Measurements from ENCODE around the gene RIN1. TPM values are rescaled to one million over a fixed set of nuclear protein-coding genes. Genes with fewer than 3 reads are reported as not detected.
"Not testable (repeated sequence)": the region's sequence is repeated elsewhere in the genome, so short reads cannot be mapped to it uniquely, and the experiment has no call there.

RIN1 gene
- total RNA-seq, 2 experiments from 2014 or later, result 1.1 to 1.6 TPM

- CTCF ChIA-PET, result interaction anchor here (0.6 to 3.5 kb wide), 34 partner anchors 9 to 257 kb away, joined by 3 to 18 read pairs (median 4); partner anchors contain the start of genes BRMS1, CTSF, RIN1 and YIF1A
- Mint-ChIP-seq H3K4me3 (peak overlapping the region; percentile 87), H3K9me3 (no peaks in the 10 kb centered on the region), H3K36me3 (ENCODE audit: low read depth) (no peaks in the 10 kb centered on the region), H3K27me3 (peaks cover 3% of the 10 kb centered on the region), H3K4me1 (peaks cover 35% of the 10 kb centered on the region), H3K27ac (peak overlapping the region; percentile 99)
- POLR2A ChIA-PET, result no interaction called here
- no peak for DNase-seq
Observed at GRCh38 chr11:66311470-66311964, 24.7 kb downstream of the RIN1 start.

GRCh38 chr11:66310803-66311440, 25.3 kb downstream of the RIN1 start:
- H3K4me1 Mint-ChIP-seq, result peaks cover 31% of the 10 kb centered on the region
- H3K27ac Mint-ChIP-seq; DNase-seq; H3K9me3 Mint-ChIP-seq; H3K4me3 Mint-ChIP-seq; H3K27me3 Mint-ChIP-seq; POLR2A ChIA-PET; H3K36me3 Mint-ChIP-seq (ENCODE audit: low read depth): not testable (repeated sequence)
- CTCF ChIA-PET, result interaction anchor here (0.6 to 3.5 kb wide), 33 partner anchors 9 to 257 kb away, joined by 3 to 18 read pairs (median 4); partner anchors contain the start of genes BRMS1, CTSF, RIN1 and YIF1A

- Mint-ChIP-seq H3K27me3 (peaks cover 3% of the 10 kb centered on the region), H3K27ac (no peak overlapping the region), H3K36me3 (ENCODE audit: low read depth) (no peaks in the 10 kb centered on the region), H3K9me3 (no peaks in the 10 kb centered on the region), H3K4me1 (peaks cover 25% of the 10 kb centered on the region), H3K4me3 (no peak overlapping the region)
- DNase-seq, result no peak
- ChIA-PET POLR2A (no interaction called here), CTCF (interaction anchor here (2.6 to 3.5 kb wide), 2 partner anchors 80 to 88 kb away, joined by 7 to 18 read pairs; no protein-coding TSS in a partner anchor)
Observed at GRCh38 chr11:66310324-66310723, 25.9 kb downstream of the RIN1 start.

GRCh38 chr11:66309475-66309874, 26.8 kb downstream of the RIN1 start:
- ChIA-PET CTCF (interaction anchor here (0.7 to 3.5 kb wide), 3 partner anchors 13 to 80 kb away, joined by 3 to 18 read pairs (median 3); no protein-coding TSS in a partner anchor), POLR2A (no interaction called here)
- peaks cover 19% of the 10 kb centered on the region for H3K4me1 Mint-ChIP-seq
- H3K27ac Mint-ChIP-seq, result no peak overlapping the region
- no peaks in the 10 kb centered on the region for H3K9me3 Mint-ChIP-seq
- H3K4me3 Mint-ChIP-seq, result no peak overlapping the region
- peaks cover 3% of the 10 kb centered on the region for H3K27me3 Mint-ChIP-seq
- no peak for DNase-seq
- no peaks in the 10 kb centered on the region for H3K36me3 Mint-ChIP-seq (ENCODE audit: low read depth)

- Mint-ChIP-seq H3K36me3 (ENCODE audit: low read depth) (no peaks in the 10 kb centered on the region), H3K27ac (no peak overlapping the region), H3K27me3 (peaks cover 2% of the 10 kb centered on the region), H3K9me3 (no peaks in the 10 kb centered on the region), H3K4me1 (no peaks in the 10 kb centered on the region), H3K4me3 (no peak overlapping the region)
- ChIA-PET POLR2A (no interaction called here), CTCF (interaction anchor here (1.6 kb wide), 1 partner anchor 10 kb away, joined by 12 read pairs; no protein-coding TSS in a partner anchor)
- DNase-seq, result no peak
Observed at GRCh38 chr11:66302656-66303055, 33.6 kb downstream of the RIN1 start.

- Mint-ChIP-seq H3K27ac (no peak overlapping the region), H3K4me3 (no peak overlapping the region), H3K36me3 (ENCODE audit: low read depth) (no peaks in the 10 kb centered on the region), H3K27me3 (no peaks in the 10 kb centered on the region), H3K4me1 (no peaks in the 10 kb centered on the region), H3K9me3 (no peaks in the 10 kb centered on the region)
- POLR2A ChIA-PET, result interaction anchor here (0.6 kb wide), 1 partner anchor 121 kb away, joined by 3 read pairs; no protein-coding TSS in a partner anchor
- DNase-seq, result no peak
- CTCF ChIA-PET, result interaction anchor here (0.5 to 2.0 kb wide), 2 partner anchors 13 to 523 kb away, joined by 5 to 9 read pairs; no protein-coding TSS in a partner anchor
Observed at GRCh38 chr11:66299186-66299585, 37.0 kb downstream of the RIN1 start.

- Mint-ChIP-seq H3K27ac (no peak overlapping the region), H3K27me3 (peaks cover 8% of the 10 kb centered on the region), H3K36me3 (ENCODE audit: low read depth) (no peaks in the 10 kb centered on the region), H3K4me3 (no peak overlapping the region), H3K4me1 (peaks cover 4% of the 10 kb centered on the region), H3K9me3 (no peaks in the 10 kb centered on the region)
- no peak for DNase-seq
- POLR2A ChIA-PET, result no interaction called here
- CTCF ChIA-PET, result interaction anchor here (0.6 to 2.0 kb wide), 5 partner anchors 9 to 248 kb away, joined by 3 to 9 read pairs (median 4); partner anchors contain the start of genes YIF1A and ZDHHC24
Observed at GRCh38 chr11:66297610-66298009, 38.6 kb downstream of the RIN1 start.

- Mint-ChIP-seq H3K27me3 (peaks cover 25% of the 10 kb centered on the region), H3K9me3 (no peaks in the 10 kb centered on the region), H3K4me1 (peaks cover 16% of the 10 kb centered on the region), H3K27ac (no peak overlapping the region), H3K4me3 (no peak overlapping the region), H3K36me3 (ENCODE audit: low read depth) (no peaks in the 10 kb centered on the region)
- CTCF ChIA-PET, result interaction anchor here (1.1 to 1.5 kb wide), 3 partner anchors 12 to 73 kb away, joined by 3 read pairs; no protein-coding TSS in a partner anchor
- no peak for DNase-seq
- POLR2A ChIA-PET, result no interaction called here
Observed at GRCh38 chr11:66294626-66295620, 41.3 kb downstream of the RIN1 start.

GRCh38 chr11:66293777-66294625, 42.2 kb downstream of the RIN1 start:
- no peaks in the 10 kb centered on the region for H3K36me3 Mint-ChIP-seq (ENCODE audit: low read depth)
- DNase-seq, result no peak
- POLR2A ChIA-PET, result no interaction called here
- peaks cover 25% of the 10 kb centered on the region for H3K27me3 Mint-ChIP-seq
- H3K4me1 Mint-ChIP-seq, result peaks cover 25% of the 10 kb centered on the region
- CTCF ChIA-PET, result interaction anchor here (0.7 to 1.1 kb wide), 2 partner anchors 10 to 72 kb away, joined by 3 to 5 read pairs; no protein-coding TSS in a partner anchor
- no peak overlapping the region for H3K27ac Mint-ChIP-seq
- H3K4me3 Mint-ChIP-seq, result no peak overlapping the region
- no peaks in the 10 kb centered on the region for H3K9me3 Mint-ChIP-seq

GRCh38 chr11:66293352-66293751, 42.9 kb downstream of the RIN1 start:
- Mint-ChIP-seq H3K4me1 (peaks cover 27% of the 10 kb centered on the region), H3K4me3 (no peak overlapping the region), H3K9me3 (no peaks in the 10 kb centered on the region), H3K27me3 (peaks cover 25% of the 10 kb centered on the region), H3K27ac (no peak overlapping the region), H3K36me3 (ENCODE audit: low read depth) (no peaks in the 10 kb centered on the region)
- ChIA-PET POLR2A (no interaction called here), CTCF (interaction anchor here (0.7 kb wide), 1 partner anchor 10 kb away, joined by 5 read pairs; no protein-coding TSS in a partner anchor)
- DNase-seq, result no peak

- Mint-ChIP-seq H3K4me1 (peaks cover 32% of the 10 kb centered on the region), H3K36me3 (ENCODE audit: low read depth) (no peaks in the 10 kb centered on the region), H3K27me3 (peaks cover 25% of the 10 kb centered on the region), H3K27ac (no peak overlapping the region), H3K4me3 (peak overlapping the region; percentile 41), H3K9me3 (no peaks in the 10 kb centered on the region)
- ChIA-PET CTCF (no interaction called here), POLR2A (no interaction called here)
- DNase-seq, result no peak
Observed at GRCh38 chr11:66292543-66293332, 43.5 kb downstream of the RIN1 start.

Measured in activated CD4-positive, alpha-beta T cell treated with anti-CD3 and anti-CD28 coated beads, Interleukin-2, amount 10 ng/mL, durations not matched to agents 7 days and 5 days (primary cell).